GM20431 (cell line): ENCODE measurements around the gene IGSF10.
"Not testable (repeated sequence)": the region's sequence is repeated elsewhere in the genome, so short reads cannot be mapped to it uniquely, and the experiment has no call there.

ENCODE experiments used
- in situ Hi-C: fragments of 300-500 bp; cut with MseI, MboI; formaldehyde crosslinking; loops from one replicate; pipeline ENCODE4 v1.15.0; 2020; ENCODE audit warnings: low sequenced_read_pairs; ENCODE audit not compliant: unreplicated experiment

IGSF10 gene

GRCh38 chr3:151460774-151461450, at the start of gene IGSF10:
IGSF10 (minus strand) TSS chr3:151461061; CDS start chr3:151458709, 2,352 bp downstream.
- in situ Hi-C loops, result no loop called here

- in situ Hi-C loops, result not testable (repeated sequence)
These were observed 48.7 kb upstream of the IGSF10 start for GRCh38 chr3:151509468-151510135.

GRCh38 chr3:151504606-151505005, 43.7 kb upstream of the IGSF10 start:
- in situ Hi-C loops, result no loop called here

- in situ Hi-C loops, result no loop called here
These were observed 42.2 kb upstream of the IGSF10 start for GRCh38 chr3:151503074-151503473.

GRCh38 chr3:151501923-151502632, 41.2 kb upstream of the IGSF10 start:
- in situ Hi-C loops, result no loop called here

- in situ Hi-C loops, result no loop called here
These were observed 40.5 kb upstream of the IGSF10 start for GRCh38 chr3:151501171-151501922.

- in situ Hi-C loops, result no loop called here
These were observed 38.3 kb upstream of the IGSF10 start for GRCh38 chr3:151499168-151499567.

- in situ Hi-C loops, result no loop called here
These were observed 30.7 kb upstream of the IGSF10 start for GRCh38 chr3:151491525-151491924.

- in situ Hi-C loops, result not testable (repeated sequence)
These were observed 27.0 kb upstream of the IGSF10 start for GRCh38 chr3:151487833-151488232.

GRCh38 chr3:151483961-151484520, 23.2 kb upstream of the IGSF10 start:
- in situ Hi-C loops, result no loop called here

GRCh38 chr3:151483488-151483887, 22.6 kb upstream of the IGSF10 start:
- in situ Hi-C loops, result no loop called here

GRCh38 chr3:151480492-151480891, 19.6 kb upstream of the IGSF10 start:
- in situ Hi-C loops, result no loop called here

GRCh38 chr3:151479452-151479851, 18.6 kb upstream of the IGSF10 start:
- in situ Hi-C loops, result no loop called here

- in situ Hi-C loops, result no loop called here
These were observed 17.5 kb upstream of the IGSF10 start for GRCh38 chr3:151478335-151478697.

- in situ Hi-C loops, result no loop called here
These were observed 16.9 kb upstream of the IGSF10 start for GRCh38 chr3:151477591-151478334.

GRCh38 chr3:151476344-151477018, 15.6 kb upstream of the IGSF10 start:
- in situ Hi-C loops, result no loop called here

- in situ Hi-C loops, result no loop called here
These were observed 7.5 kb upstream of the IGSF10 start for GRCh38 chr3:151468284-151468917.

- in situ Hi-C loops, result no loop called here
These were observed 6.2 kb upstream of the IGSF10 start for GRCh38 chr3:151467069-151467468.

- in situ Hi-C loops, result no loop called here
These were observed 2.1 kb upstream of the IGSF10 start for GRCh38 chr3:151462991-151463390.
